GM19025 (cell line): ENCODE data around the gene CSMD2.

Experiments
- ATAC-seq: cut with Tn5 transposase; IDR thresholded peaks from one replicate; pipeline ENCODE4 v1.9.1; 2021; ENCODE audit warnings: mild to moderate bottlenecking, low read depth, moderate library complexity; ENCODE audit not compliant: unreplicated experiment

The CSMD2 gene

DNA sequence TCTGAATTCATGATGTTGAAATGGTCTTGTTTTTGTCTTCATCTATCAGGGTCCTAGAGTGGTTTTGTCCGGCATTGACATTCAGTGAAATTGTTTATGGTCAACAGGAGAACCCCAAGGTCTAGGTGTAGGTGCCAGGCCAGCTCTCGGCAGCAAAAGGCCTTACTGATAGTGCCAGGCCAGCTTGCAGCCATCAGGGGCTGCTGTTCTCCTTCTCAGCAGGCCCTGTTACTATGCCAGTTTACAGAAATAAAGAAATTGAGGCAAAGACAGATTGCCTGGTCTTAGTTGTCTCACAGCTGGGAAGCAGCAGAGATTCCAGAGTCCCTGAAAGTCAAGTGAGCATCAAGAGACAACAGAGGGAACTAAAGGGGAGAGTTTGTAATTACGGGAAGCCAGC lies 289.2 kb downstream of the CSMD2 start:
- ATAC-seq: no peak

DNA sequence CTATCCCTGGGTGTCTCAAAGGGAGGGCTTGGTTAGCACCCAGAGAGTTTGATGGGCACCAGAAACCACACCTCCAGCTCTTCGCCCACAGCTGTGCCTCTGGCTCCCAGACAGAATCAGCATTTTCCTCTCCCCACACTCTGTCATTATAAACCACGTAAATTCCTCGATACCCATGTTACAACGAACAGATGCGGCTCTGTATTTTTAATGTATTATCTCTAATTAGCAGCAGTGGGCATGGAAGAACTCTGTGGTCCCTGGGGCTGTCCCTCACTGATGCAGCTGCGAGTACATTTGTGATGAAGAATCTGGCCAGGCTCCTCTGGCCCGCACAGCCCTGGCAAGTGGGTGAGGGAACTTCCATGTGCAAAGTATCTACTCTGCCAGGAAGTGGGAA lies 290.4 kb downstream of the CSMD2 start:
- ATAC-seq: no peak

DNA sequence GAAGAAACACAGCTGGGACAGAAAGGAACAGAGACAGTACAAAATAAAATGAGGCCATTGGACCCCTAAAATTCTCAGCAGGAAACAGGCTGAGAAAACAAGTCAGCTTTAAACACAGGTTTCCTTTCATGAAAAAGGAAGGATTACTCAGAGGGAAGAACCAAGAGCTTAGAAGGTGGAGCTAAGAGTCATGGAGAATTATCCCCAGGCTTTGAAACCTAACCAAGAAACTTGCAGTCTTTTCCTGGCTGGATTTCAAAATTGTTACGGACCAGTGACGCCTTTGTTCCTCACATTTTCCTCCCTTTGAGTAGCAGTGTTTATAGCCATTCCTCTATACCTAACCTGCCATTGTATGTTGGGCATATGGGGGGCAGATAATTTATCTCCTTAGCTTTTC lies 292.3 kb downstream of the CSMD2 start:
- ATAC-seq: no peak

DNA sequence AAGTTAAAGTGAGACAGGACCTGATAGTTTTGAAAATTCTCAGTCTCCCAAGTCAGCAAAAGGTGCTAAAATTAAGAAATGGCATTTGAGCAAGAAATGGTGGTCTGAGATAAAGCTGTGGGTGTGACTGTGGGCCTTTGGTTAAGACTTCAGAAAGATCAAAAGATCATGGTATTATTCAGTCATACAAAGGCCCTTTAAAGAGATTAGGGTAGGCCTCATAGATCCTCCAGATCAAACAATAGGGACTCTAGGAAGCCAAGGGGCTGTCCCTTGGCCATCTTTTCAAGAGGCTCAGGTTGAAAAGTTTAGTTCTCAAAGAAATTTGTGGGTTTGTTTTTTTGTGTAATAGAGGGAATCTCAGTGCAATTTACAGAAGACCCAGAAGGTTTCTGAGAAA lies 292.8 kb downstream of the CSMD2 start:
- ATAC-seq: no peak

DNA sequence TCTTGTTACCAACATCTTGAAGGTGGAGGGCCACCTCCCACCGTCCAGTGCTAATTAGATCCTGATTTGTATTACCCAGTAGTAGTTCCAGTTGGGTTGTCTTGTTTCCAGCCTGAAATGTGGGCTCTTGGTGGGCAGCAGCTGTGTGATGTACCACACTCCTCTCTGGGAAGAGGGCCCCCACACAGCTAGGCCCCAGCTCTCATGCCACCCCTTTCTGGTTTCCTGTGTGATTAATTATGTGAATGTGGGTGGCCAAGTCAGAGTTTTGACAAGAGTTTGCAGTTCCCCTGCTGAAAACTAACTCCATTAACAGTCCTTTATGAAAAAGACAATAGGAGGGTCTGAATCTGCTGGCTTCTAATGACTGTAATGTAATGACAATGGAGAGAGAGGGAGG lies 297.3 kb downstream of the CSMD2 start:
- no peak for ATAC-seq

DNA sequence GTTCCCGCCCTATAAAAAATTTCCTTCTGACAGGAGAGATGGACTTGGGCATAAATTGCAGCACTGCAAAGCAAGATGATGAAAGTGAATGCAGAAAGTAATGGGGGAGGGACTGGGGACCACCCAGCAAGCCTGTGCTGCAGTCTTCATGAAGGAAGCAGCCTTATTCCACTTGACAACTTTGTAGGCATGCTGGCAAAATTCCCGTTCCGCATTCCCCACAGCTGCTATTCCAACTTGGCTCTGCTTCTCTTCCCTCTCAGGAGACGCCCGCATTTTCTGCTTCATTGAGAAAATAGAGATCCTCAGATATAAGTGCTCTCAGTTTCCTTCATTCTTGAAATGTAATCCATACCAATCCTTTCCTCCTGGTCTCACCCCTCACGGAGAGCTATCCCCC lies 298.7 kb downstream of the CSMD2 start:
- no peak for ATAC-seq

DNA sequence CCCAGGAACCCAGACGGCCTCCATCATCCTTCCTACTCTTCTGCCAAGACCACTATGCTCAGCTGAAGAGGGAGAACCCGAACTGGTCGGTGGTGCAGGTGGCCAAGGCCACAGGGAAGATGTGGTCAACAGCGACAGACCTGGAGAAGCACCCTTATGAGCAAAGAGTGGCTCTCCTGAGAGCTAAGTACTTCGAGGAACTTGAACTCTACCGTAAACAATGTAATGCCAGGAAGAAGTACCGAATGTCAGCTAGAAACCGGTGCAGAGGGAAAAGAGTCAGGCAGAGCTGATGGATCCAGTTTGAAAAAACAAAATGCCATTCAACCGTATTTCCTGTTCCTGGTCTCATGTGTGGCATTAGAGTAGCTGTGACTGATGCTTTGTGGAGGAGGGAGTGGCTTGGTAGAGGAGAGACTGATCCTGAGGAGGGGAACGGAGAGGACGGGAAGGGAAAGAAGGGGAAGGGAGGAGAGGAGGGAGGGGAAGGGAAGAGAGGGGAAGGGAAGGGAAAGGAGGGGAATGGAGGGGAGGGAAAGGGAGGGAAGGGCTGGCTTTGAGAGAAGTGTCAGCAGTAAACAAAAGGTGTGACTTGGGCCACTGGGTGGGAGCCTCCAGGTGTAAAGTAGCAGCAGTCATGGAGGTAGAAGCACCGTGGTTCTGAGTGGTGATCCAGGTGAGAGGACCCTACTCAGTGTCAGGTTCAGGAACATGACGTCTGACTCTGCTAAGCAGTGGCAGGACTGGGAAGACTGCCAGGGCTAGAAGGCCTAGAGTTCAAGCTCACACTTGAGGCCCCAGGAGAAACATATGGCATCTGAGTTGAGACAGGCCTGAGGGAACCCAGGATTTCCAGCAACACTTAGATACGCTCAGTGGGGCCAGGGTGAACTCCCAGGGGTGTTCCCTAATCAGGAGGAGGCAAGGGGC lies 300.3 kb downstream of the CSMD2 start:
- no peak for ATAC-seq

DNA sequence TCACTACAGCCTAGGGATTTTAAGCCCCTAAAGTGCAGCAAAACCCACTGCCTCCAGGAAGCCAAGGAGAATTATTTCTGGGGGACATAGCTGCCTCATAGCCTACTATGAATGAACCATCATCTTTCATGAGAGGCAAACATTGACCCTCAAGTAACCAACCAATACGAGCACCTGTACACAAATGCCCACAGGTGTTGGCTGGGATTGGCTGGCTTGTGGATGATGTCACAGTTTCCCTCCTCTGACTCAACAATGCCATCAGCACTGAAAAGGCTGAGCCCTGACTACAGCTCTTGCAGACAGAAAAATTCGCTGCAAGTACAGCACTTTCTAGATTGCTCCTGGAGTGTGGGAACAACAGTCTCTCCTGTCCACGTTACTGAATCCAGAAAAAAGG lies 301.3 kb downstream of the CSMD2 start, which contains the start of gene HMGB4:
Gene HMGB4, plus strand, starts transcription at position 301 of the 400 bp plus-strand sequence. CDS start 113 bp downstream, outside the sequence.
- ATAC-seq: no peak

DNA sequence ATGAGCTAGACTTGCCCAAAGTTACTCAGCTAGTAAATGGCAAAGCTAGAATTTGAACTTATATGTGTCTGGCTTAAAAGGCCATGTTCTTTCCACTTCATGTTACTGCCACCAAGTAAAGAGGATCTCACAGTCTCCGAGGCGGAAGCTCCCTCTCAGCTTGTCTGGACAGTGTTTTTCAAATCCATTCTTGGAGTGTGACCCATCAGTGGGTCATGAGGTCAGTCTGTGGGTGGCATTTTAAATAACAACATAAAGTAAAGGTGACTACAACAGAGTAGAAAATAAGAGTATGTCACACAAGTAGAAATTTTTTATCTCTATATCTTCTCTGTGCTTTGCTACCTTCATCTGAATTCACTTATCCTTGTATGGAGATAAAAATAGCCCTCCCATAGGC lies 304.4 kb downstream of the CSMD2 start:
- no peak for ATAC-seq

DNA sequence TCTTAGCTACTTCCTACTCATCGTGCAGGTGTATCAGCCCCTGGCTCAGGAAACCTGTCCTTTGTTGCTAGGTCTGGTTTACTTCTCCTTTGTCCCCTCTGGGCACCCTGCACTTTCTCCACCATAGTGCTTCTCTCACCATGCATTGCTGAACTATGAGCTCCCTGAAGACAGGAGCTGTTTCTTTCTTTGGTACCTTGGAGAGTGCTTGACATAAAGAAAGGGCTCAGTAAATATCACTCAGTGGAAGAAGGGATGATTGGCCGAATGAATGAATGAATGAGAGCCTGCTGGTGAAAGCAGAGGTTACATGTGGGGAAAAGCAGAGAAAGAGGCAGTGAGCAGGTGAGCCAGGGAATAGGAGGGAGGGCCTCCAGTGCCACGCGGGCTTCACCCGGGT lies 310.9 kb downstream of the CSMD2 start:
- no peak for ATAC-seq

DNA sequence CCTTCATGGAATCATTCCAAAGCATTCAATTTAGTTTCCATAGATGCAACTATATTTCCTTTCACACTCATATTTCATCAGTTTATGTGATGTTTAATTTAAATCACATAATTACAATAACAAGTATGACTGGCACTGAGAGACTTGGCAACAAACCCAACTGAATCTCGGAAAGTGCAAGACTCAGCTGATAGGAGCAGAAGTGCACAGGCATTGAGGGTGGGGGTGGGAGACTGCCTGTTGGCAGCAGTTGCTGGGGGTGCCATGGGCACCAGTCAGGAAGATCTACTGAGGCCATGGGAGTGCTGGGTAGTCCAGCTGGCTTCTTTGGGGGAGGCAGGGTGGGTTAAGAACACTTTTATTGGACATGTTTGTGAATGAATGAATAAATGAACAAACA lies 311.6 kb downstream of the CSMD2 start:
- ATAC-seq: no peak

DNA sequence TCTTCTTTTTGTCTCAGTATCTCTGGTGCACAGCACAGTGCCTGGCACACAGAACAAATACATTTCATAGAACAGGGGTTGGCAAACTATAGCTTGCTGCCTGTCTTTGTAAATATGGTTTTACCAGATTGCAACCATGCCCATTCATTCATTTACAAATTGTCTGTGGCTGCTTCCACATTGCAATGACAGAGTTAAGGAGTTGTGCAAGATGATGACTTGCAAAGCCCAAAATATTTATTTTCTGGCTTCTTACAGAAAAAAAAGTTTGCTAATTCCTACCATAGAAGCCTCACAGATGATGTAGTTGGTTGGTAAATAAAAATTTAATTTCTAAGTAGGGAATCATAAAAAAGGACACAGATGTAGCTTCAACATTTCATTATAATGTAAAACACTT lies 312.3 kb downstream of the CSMD2 start:
- ATAC-seq: no peak

DNA sequence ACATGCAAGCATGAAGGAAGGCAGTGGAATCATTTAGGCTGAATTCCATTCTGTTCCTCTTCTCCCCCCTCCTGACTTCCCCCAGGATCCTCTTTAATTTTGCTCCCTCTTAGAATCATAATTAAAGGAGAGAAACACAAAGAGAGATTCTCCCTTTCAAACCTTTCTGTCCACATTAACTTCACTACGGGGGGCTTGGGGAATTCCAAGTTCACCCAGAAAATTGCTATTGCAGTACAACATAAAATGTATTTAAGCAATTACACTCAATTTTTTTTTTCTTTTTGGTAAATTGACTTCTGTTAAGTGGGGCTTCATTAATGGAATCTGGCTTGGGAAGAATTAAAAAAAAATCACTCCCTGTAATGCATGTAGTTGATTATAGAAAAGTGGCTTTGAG lies 314.5 kb downstream of the CSMD2 start:
- no peak for ATAC-seq

DNA sequence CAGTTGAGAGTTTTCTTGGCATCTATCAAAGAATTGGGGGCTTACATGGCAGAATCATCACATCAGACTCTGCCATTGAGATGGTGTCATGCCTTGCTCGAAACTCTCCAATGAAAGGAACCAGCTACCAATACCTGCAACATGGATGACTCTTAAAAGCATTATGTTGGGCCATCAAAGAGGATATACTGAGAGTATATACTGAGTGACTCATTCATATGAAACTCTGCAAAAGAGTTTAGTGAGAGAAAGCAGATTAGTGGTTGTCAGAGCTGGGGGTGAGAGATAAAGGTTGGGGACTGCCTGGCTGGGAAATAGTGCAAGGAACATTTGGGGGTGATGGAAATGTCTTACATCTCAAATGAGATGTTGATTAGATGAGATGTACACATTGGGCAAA lies 315.8 kb downstream of the CSMD2 start:
- no peak for ATAC-seq

DNA sequence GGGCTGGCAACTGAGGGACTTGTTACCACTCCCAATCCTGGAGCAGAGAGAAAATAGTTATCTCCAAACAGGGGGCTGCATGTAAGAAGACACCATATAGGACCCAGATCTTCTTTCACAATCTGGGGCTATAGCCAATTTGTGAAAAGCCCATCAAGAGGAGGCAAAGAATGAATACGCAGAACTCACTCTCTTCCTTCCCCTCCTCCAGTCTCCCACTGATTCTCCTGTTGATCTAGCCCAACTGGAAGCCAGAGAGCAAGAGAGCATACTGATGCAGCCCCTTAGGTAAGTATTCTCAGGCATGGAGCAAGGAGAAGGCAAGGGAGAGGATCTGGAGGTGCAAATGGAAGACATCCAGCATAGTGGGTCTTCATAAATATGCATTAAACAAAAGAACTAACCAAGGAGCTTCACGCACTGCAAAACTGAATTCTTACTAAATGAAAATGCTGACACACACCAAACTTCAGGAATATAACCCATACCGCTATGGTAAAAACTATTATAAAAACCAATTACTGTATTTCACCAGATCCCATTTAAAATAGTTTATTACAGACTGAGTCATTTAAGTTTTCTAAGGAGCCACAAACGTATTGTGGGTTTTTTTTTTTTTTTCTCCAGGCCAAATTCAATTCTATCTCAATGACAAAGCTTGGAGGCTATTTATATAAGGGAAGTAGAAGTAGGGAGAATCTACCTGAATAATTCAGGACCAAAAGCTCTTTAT lies 316.7 kb downstream of the CSMD2 start:
- ATAC-seq: no peak

DNA sequence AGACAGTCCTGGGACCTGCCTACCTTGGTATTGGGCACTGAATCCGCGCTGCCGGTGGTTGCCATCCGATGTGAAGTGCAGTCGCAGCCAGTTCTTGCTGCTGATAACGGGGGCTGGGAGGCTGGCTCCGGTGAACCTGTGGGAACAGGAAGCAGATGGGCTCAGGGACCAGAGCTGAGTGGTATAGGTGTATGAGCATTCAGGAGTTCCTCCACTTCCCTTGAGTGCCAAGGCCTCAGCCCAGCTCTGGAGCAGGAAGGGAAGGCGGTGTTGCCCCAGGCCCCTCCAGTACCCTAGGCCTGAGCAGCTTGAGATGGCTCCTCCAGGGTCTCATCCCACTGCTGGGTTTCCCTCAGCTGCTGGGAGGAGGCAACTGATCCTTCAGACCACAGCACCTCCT lies 318.2 kb downstream of the CSMD2 start:
- ATAC-seq: no peak

DNA sequence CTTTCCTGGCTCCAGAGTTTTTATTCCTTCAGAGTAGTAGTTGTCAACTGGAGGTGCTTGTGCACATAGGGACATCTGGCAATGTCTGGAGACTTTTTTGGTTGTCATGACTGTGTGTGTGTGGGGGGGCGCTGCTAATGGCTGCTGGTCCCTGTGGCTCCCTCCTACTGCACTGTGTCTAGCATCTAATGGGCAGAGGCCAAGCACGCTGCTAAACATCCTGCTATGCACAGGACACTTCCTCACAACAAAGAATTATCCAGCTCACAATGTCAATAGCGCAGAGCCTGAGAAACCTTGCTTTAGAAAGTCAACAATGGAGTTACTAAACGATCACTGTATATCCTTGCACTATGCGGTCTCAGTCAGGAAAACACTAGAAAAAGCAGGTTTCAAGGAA lies 320.9 kb downstream of the CSMD2 start:
- no peak for ATAC-seq

DNA sequence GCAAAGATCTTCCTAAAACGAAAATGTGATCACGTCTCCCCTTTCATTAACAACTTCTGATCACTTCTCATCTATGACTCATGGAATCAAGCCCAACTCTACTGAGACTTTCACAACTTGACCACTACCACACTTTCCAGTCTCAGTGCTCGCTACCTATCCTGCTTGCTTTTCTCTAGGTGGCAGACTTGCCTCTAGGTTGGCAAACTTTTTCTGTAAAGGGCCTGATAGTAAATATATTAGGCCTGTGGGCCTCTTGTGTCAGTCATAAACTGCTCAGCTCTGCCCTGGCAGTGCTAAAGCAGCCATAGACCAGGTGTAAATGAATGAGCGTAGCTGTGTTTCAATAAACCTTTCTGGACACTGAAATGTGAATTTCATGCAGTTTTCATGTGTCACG lies 322.7 kb downstream of the CSMD2 start:
- ATAC-seq: no peak

DNA sequence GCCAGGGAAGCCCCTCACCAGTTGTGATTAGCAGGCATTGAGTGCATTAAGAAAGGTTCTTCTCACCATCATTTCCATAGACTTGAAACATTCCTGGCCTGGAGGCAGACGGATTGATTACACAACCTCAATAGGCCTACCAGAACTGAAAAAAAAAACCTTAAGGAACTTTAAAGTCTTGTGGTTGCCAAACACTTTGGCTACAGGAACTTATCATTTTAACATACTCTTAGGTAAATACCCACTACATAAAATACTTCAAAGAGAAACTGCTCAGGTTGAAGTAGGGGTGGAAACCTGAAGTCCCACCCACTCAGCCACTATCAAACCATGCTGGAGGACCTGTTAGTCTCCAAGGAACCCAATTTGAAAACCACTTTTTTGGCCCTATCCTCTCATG lies 323.5 kb downstream of the CSMD2 start:
- ATAC-seq: no peak

DNA sequence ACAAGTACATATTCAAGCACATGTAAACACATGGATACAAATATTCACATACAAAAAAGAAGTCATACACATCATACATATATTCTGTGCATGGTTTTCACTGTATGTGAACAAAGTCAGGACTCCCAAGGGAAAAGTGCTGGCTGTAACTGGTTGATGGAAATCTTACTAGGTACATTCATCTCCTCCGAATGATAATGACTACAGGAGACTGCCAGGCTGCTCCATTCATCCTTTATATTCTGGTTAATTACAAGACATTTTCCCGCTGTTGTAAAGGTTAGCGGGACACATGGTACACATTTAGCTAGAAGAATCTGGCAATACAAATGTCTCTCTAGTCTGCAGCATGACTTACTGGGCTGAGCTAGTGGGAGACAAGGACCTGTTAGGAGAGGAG lies 327.4 kb downstream of the CSMD2 start:
- no peak for ATAC-seq

DNA sequence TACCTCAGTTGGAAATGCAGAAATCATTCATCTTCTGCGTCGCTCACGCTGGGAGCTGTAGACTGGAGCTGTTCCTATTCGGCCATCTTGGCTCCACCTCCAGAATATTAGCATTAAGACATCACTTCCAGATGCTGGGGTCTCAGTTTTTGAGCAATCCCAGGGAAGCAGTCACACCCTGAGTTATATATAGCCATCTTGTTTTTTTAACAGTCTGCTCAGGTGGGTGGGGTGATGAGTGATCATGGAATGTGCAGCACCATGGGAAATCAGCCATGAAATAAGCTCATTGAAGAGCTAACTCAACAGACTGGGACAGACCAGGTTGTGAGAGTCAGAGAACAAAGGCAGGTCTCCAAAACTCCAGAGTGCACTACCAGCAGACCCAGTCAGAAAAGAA lies 328.1 kb downstream of the CSMD2 start:
- ATAC-seq: no peak

DNA sequence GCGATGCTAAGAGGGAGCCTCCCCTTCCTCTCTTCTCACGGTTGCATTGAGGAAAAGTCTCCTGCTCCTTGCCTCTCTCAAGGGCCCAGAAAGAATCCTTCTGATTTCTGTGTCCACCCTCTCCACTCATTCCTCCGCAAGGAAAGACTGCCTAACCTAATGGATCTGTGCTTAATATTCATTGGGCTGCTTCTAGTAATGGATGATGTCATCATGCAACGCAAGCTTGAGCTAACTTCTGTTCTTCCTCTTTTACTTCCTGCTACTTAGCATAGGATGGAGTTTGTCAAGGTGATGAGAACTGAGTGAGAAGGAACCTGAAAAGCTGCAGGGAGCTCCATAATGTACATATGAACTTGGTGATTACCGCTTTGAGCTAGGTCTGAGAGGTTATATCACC lies 336.4 kb downstream of the CSMD2 start:
- no peak for ATAC-seq
